SU-DHL-6 (cell line): ENCODE measurements around the gene SATB1.

Experiments
- H2AFZ ChIP-seq: fragments of 200-600 bp; sonication (generic); 2 replicates; pipeline ENCODE4 v1.6.1; 2014; ENCODE audit warnings: low read depth, mild to moderate bottlenecking, moderate library complexity, mixed read lengths, antibody characterized with exemption, low read length; ENCODE audit not compliant: severe bottlenecking
- H3F3A ChIP-seq: fragments of 200-600 bp; shearing (Covaris generic); 2 replicates; pipeline ENCODE4 v1.6.0; 2016; ENCODE audit warnings: antibody characterized with exemption, mild to moderate bottlenecking; ENCODE audit not compliant: insufficient read depth
- H3K27ac ChIP-seq: fragments of 200-600 bp; sonication (generic); 2 replicates; pipeline ENCODE4 v1.5.1; 2016; ENCODE audit warnings: low read depth, mild to moderate bottlenecking, low read length, moderate library complexity, mixed read lengths
- H3K27me3 ChIP-seq: fragments of 200-600 bp; sonication (generic), shearing (Covaris generic); 2 replicates; pipeline ENCODE4 v1.6.0; 2014; ENCODE audit warnings: mild to moderate bottlenecking, low read length
- H3K36me3 ChIP-seq: fragments of 200-600 bp; sonication (generic); 2 replicates; pipeline ENCODE4 v1.6.1; 2014; ENCODE audit warnings: mild to moderate bottlenecking, low read length, mixed read lengths
- H3K4me2 ChIP-seq: fragments of 300-600, 200-600 bp; shearing (Covaris generic), sonication (generic); 2 replicates; pipeline ENCODE4 v1.6.0; 2014; ENCODE audit warnings: low read length, low read depth, mild to moderate bottlenecking; ENCODE audit not compliant: poor library complexity, severe bottlenecking
- H3K4me3 ChIP-seq: fragments of 200-600 bp; sonication (generic); 2 replicates; pipeline ENCODE4 v1.5.1; 2014; ENCODE audit warnings: antibody characterized with exemption, low read length, mild to moderate bottlenecking, mixed read lengths; ENCODE audit not compliant: insufficient read depth, poor library complexity, severe bottlenecking
- H3K79me2 ChIP-seq: fragments of 200-600 bp; sonication (generic); 2 replicates; pipeline ENCODE4 v1.6.1; 2014; ENCODE audit warnings: mild to moderate bottlenecking, low read length, moderate library complexity; ENCODE audit not compliant: insufficient read depth
- H3K9ac ChIP-seq: fragments of 200-600 bp; sonication (generic); 2 replicates; pipeline ENCODE4 v1.7.0; 2014; ENCODE audit warnings: mild to moderate bottlenecking, low read length
- H3K9me2 ChIP-seq: fragments of 200-600 bp; sonication (generic); replicated peaks from 2 replicates; pipeline ENCODE4 v1.6.1; 2014; ENCODE audit warnings: low read length; ENCODE audit not compliant: insufficient read depth
- H3K9me3 ChIP-seq: fragments of 200-600 bp; sonication (generic); 2 replicates; pipeline ENCODE4 v1.6.1; 2014; ENCODE audit warnings: low read length, mixed read lengths; ENCODE audit not compliant: insufficient read depth
- H4K20me1 ChIP-seq: fragments of 200-600 bp; sonication (generic); 2 replicates; pipeline ENCODE4 v1.6.1; 2014; ENCODE audit warnings: low read depth, mild to moderate bottlenecking, antibody characterized with exemption, low read length, moderate library complexity, mixed read lengths
- EZH2phosphoT487 ChIP-seq: fragments of 200-600 bp; sonication (generic), shearing (Covaris generic); conservative IDR thresholded peaks from 2 replicates; pipeline ENCODE4 v1.6.1; 2018; ENCODE audit warnings: mild to moderate bottlenecking, antibody characterized with exemption, low read length, moderate library complexity, mixed read lengths
- TF ChIP-seq, protein P1 (sequence below): fragments of 200-600 bp; sonication (generic); IDR thresholded peaks from one replicate; pipeline ENCODE4 v1.5.1; 2017; ENCODE audit warnings: antibody characterized with exemption, mild to moderate bottlenecking, low read length, moderate library complexity; ENCODE audit not compliant: insufficient read depth, poor library complexity, severe bottlenecking

Gene SATB1

DNA sequence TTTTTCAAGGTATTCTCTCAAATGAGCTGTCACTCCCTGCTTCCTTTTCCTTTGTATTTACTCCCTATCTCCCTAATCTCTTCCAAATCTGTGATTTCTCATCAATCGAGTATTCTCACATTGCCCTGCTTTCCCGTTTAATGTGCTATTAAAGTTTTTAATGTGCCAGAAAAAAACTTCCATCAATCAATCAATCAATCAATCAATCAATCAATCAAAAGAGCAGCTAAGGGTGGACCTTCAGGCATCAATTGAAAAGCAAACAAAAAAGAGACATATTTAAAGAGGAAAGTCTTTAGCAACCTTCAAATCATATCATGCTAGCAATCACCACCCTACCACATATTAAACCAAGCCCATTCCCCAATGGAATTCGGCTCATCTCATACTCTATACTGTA lies 58.9 kb downstream of the SATB1 start:
- no peak overlapping the region for H3K4me2 ChIP-seq
- no peaks in the 10 kb centered on the region for H3K36me3 ChIP-seq
- no peaks in the 10 kb centered on the region for H3K79me2 ChIP-seq
- H3K27ac ChIP-seq, result no peak overlapping the region
- H3F3A ChIP-seq, result no peaks in the 10 kb centered on the region
- H3K27me3 ChIP-seq, result no peaks in the 10 kb centered on the region
- no peak overlapping the region for H3K9ac ChIP-seq
- no peak overlapping the region for H3K4me3 ChIP-seq
- no peaks in the 10 kb centered on the region for H3K9me3 ChIP-seq
- no peaks in the 10 kb centered on the region for H4K20me1 ChIP-seq
- H2AFZ ChIP-seq, result no peak overlapping the region
- H3K9me2 ChIP-seq, result no peaks in the 10 kb centered on the region
- TF ChIP-seq, protein P1, sequence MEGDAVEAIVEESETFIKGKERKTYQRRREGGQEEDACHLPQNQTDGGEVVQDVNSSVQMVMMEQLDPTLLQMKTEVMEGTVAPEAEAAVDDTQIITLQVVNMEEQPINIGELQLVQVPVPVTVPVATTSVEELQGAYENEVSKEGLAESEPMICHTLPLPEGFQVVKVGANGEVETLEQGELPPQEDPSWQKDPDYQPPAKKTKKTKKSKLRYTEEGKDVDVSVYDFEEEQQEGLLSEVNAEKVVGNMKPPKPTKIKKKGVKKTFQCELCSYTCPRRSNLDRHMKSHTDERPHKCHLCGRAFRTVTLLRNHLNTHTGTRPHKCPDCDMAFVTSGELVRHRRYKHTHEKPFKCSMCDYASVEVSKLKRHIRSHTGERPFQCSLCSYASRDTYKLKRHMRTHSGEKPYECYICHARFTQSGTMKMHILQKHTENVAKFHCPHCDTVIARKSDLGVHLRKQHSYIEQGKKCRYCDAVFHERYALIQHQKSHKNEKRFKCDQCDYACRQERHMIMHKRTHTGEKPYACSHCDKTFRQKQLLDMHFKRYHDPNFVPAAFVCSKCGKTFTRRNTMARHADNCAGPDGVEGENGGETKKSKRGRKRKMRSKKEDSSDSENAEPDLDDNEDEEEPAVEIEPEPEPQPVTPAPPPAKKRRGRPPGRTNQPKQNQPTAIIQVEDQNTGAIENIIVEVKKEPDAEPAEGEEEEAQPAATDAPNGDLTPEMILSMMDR, result no peak
- no peak for TF ChIP-seq EZH2phosphoT487

- no peak for TF ChIP-seq EZH2phosphoT487
- TF ChIP-seq, protein P1, result no peak
- Histone ChIP-seq H4K20me1 (no peaks in the 10 kb centered on the region), H3K4me2 (no peak overlapping the region), H3F3A (no peaks in the 10 kb centered on the region), H3K9me3 (no peaks in the 10 kb centered on the region), H3K27ac (no peak overlapping the region), H2AFZ (no peak overlapping the region), H3K79me2 (no peaks in the 10 kb centered on the region), H3K27me3 (no peaks in the 10 kb centered on the region), H3K9me2 (no peaks in the 10 kb centered on the region), H3K9ac (no peak overlapping the region), H3K36me3 (no peaks in the 10 kb centered on the region), H3K4me3 (no peak overlapping the region)
Observed at GRCh38 chr3:18363338-18363737, 61.8 kb downstream of the SATB1 start.

DNA sequence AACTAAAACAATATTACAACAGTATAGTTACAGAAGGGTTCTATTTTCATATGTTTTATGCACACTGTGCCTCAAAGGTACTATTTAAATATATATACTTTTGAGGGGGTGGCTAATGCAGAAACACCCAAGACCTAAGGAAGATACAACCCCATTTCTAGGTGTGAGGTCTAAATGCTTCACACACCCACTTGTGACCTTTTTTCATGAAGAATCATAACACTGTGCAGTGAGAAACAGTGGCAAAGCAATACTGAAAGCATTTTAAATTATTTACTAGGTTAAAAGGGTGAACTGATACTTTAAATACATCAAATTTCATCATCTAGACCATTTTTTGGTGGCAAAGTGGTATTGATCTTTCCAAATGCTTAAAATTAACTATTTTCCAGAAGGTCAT lies 67.4 kb downstream of the SATB1 start:
- Histone ChIP-seq H3K9ac (no peak overlapping the region), H2AFZ (no peak overlapping the region), H3K9me2 (no peaks in the 10 kb centered on the region), H3K27ac (no peak overlapping the region), H3K79me2 (no peaks in the 10 kb centered on the region), H3K36me3 (no peaks in the 10 kb centered on the region), H3K4me2 (no peak overlapping the region), H3K4me3 (no peak overlapping the region), H4K20me1 (no peaks in the 10 kb centered on the region), H3K9me3 (no peaks in the 10 kb centered on the region), H3K27me3 (no peaks in the 10 kb centered on the region), H3F3A (no peaks in the 10 kb centered on the region)
- no peak for TF ChIP-seq EZH2phosphoT487
- TF ChIP-seq, protein P1, result no peak
